Central memory CD4-positive, alpha-beta T cell (primary cell): Measurements from ENCODE around the gene WDR49.

Experiments
- DNase-seq: peaks from one replicate; pipeline ENCODE4 v3.0.0; 2022

Gene WDR49

GRCh38 chr3:167483708-167484475 lies 169.8 kb downstream of the WDR49 start:
- DNase-seq: no peak

DNA sequence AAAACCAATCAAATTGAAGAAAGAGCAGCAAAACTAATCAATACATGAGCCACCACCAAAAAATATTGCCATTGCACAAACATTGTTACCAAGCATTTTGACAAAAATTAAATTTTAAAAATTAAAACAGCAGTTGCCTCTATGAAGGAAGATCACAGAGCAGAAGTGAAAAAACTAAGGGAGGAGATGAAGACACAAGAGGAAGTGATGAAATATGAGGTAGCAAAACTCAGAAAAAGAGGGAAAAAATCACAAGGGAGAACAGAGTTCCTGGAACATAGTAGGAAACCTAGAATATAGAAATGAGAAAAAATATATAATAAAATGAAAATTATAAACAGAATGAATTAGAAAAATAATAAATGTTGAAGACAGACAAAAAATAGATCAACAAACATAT lies 172.6 kb downstream of the WDR49 start:
- no peak for DNase-seq

DNA sequence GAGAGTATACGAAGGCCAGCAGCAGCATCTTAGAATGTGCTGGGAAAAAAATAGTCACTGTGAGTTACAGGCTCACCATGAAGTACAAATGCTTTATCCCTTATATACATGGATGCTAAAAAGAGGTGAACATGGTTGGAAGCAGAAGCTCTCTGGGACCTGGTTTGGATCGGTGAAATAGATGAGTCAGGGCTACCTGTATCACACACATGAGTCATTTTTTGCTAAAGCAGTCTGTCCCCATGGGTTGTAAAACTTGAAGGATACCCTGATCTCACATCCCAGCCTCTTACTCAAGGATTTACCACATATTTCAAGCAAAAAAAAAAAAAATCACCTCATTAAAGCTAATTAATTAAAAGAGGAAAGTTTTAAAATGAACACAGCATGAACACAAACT lies 173.0 kb downstream of the WDR49 start:
- DNase-seq: no peak

GRCh38 chr3:167473863-167474262 lies 179.9 kb downstream of the WDR49 start, which contains the start of gene SERPINI2:
Gene SERPINI2, minus strand, starts transcription at chr3:167474042. Its CDS starts 2,208 bp downstream, at chr3:167471834.
- no peak for DNase-seq

- no peak for DNase-seq
Measured at GRCh38 chr3:167469381-167469780, 184.4 kb downstream of the WDR49 start.

- no peak for DNase-seq
Measured at GRCh38 chr3:167467848-167468611, 185.7 kb downstream of the WDR49 start.

- no peak for DNase-seq
Measured at GRCh38 chr3:167466966-167467365, 186.8 kb downstream of the WDR49 start.

GRCh38 chr3:167456157-167456799 lies 197.5 kb downstream of the WDR49 start:
- DNase-seq: no peak

DNA sequence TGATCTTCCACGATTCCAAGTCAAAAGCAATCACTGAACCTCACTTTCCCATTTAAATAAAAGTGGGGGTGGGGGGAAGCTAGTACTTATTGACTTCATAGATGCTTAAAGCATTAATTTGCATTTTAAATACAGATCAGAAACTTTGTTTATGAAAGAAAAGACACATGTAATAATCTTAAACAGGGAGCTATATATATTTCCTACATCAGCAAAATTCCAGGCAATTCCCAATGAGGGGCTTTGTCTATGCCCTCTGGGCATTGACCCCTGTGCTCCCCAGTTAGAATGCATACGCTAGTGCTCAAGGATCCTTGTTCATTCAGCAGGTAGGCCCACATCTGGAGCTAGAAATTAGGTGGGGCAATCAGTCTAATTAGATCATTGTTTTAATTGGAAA lies 199.9 kb downstream of the WDR49 start:
- DNase-seq: no peak

- DNase-seq: no peak
Measured at GRCh38 chr3:167451282-167451681, 202.5 kb downstream of the WDR49 start.

GRCh38 chr3:167450675-167451074 lies 203.1 kb downstream of the WDR49 start:
- no peak for DNase-seq

- no peak for DNase-seq
Measured at GRCh38 chr3:167450195-167450594, 203.5 kb downstream of the WDR49 start.

DNA sequence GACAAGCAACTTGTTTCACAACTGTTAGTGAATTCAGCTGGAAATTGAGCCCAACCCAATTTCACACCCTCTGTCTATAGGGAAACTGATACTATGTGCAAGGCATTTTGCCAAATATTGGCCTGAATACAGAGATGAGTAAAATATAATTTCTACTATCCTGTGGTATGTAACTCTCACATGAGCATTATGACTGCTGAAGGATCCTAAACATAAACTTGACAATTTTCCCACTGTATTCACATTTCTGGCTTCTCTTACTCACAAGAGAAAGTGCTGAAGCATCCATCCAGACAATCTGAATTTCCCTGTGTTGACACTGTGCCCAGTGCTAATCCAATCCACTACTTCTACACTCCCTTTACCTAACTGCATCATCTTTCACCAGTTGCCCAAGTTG lies 208.3 kb downstream of the WDR49 start:
- DNase-seq: no peak

GRCh38 chr3:167441256-167441655 lies 212.5 kb downstream of the WDR49 start:
- DNase-seq: no peak

DNA sequence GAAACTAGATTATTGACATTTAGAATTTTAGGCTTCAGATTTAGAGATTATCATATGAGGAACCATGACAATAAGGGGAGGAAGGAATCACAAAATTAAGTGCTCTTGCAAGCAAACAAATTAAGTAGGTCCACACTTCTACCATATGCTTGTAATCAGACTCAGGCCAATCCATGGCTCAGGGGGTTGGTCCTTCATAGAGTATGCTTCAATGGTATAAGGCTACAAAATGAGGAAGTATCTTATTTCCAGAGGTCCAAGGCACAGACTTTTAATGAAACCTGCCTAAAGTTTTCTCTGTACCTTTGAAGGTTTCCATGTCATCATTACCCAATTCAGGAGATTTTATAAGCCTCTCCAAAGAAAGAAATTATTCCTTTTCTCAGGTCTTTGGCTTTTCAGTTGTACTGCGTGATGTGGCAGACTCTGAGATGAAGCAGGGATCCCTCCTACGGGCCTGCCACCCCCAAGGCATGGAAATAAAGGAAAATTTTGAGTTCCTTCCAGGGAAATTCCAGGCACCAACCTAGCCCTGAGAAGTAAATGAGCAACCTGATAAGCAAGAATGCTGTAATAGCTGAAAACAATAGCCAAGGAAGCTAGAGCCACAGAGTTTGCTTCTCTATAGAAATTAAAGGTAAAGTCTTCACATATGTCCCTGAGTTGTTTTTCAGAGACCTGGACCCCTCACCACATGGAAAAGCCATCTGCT lies 216.2 kb downstream of the WDR49 start:
- DNase-seq: no peak
